H9 (cell line): ENCODE results near the gene KRTAP10-9. TPM values are rescaled to one million over a fixed set of nuclear protein-coding genes. Genes with fewer than 3 reads are reported as not detected.

Source experiments
- DNase-seq: peaks from one replicate; pipeline ENCODE4 v3.0.0-alpha.2; 2017
- H2AFZ ChIP-seq: one replicate; pipeline ENCODE4 v1.6.1; 2013; ENCODE audit warnings: mild to moderate bottlenecking, low read length, control low read depth, moderate library complexity
- H2AK5ac ChIP-seq: 2 replicates; pipeline ENCODE4 v1.6.1; 2013; ENCODE audit warnings: low read length, control low read depth, mixed read lengths; ENCODE audit not compliant: insufficient read length
- H2BK120ac ChIP-seq: one replicate; pipeline ENCODE4 v1.6.1; 2013; ENCODE audit warnings: low read depth, mild to moderate bottlenecking, low read length, control low read depth, inconsistent platforms; ENCODE audit not compliant: poor library complexity, severe bottlenecking
- H2BK12ac ChIP-seq: 2 replicates; pipeline ENCODE4 v1.6.1; 2013; ENCODE audit warnings: low read length, control low read depth, mixed read lengths, low read depth; ENCODE audit not compliant: insufficient read length
- H2BK15ac ChIP-seq: 2 replicates; pipeline ENCODE4 v1.6.1; 2013; ENCODE audit warnings: low read depth, low read length, control low read depth
- H2BK20ac ChIP-seq: one replicate; pipeline ENCODE4 v1.6.1; 2013; ENCODE audit warnings: low read depth, mild to moderate bottlenecking, low read length, control low read depth, inconsistent platforms; ENCODE audit not compliant: poor library complexity, severe bottlenecking
- H2BK5ac ChIP-seq: 2 replicates; pipeline ENCODE4 v1.6.1; 2013; ENCODE audit warnings: low read length, control low read depth, mixed read lengths; ENCODE audit not compliant: insufficient read length
- H3K14ac ChIP-seq: 2 replicates; pipeline ENCODE4 v1.6.1; 2013; ENCODE audit warnings: low read length, control low read depth; ENCODE audit not compliant: insufficient read depth
- H3K18ac ChIP-seq: 2 replicates; pipeline ENCODE4 v1.6.1; 2013; ENCODE audit warnings: low read depth, mild to moderate bottlenecking, mixed read lengths, low read length, control low read depth; ENCODE audit not compliant: insufficient read length
- H3K23ac ChIP-seq: 2 replicates; pipeline ENCODE4 v1.6.1; 2013; ENCODE audit warnings: low read length, control low read depth, mixed read lengths, low read depth; ENCODE audit not compliant: insufficient read length
- H3K23me2 ChIP-seq: 2 replicates; pipeline ENCODE4 v1.6.1; 2013; ENCODE audit warnings: low read depth, mild to moderate bottlenecking, mixed read lengths, low read length, control low read depth; ENCODE audit not compliant: insufficient read length, poor library complexity, severe bottlenecking
- H3K27ac ChIP-seq: 2 replicates; pipeline ENCODE4 v1.5.1; 2013; ENCODE audit warnings: low read length, control low read depth, mixed read lengths, low read depth; ENCODE audit not compliant: insufficient read length
- H3K27me3 ChIP-seq: 2 replicates; pipeline ENCODE4 v1.6.1; 2013; ENCODE audit warnings: low read length, control low read depth, inconsistent platforms; ENCODE audit not compliant: insufficient read depth
- H3K4ac ChIP-seq: 2 replicates; pipeline ENCODE4 v1.6.1; 2013; ENCODE audit warnings: low read depth, mild to moderate bottlenecking, control low read depth, inconsistent platforms, low read length, moderate library complexity
- H3K4me1 ChIP-seq: 2 replicates; pipeline ENCODE4 v1.6.1; 2013; ENCODE audit warnings: low read length, control low read depth, inconsistent platforms; ENCODE audit not compliant: insufficient read depth
- H3K4me2 ChIP-seq: 2 replicates; pipeline ENCODE4 v1.6.1; 2013; ENCODE audit warnings: low read length, control low read depth, mixed read lengths; ENCODE audit not compliant: insufficient read length, insufficient read depth
- H3K56ac ChIP-seq: 2 replicates; pipeline ENCODE4 v1.6.1; 2013; ENCODE audit warnings: low read depth, mild to moderate bottlenecking, mixed read lengths, low read length, control low read depth; ENCODE audit not compliant: insufficient read length
- H3K79me1 ChIP-seq: 2 replicates; pipeline ENCODE4 v1.6.1; 2013; ENCODE audit warnings: low read depth, mild to moderate bottlenecking, moderate library complexity, low read length, control low read depth, inconsistent platforms; ENCODE audit not compliant: insufficient read depth, poor library complexity, severe bottlenecking
- H3K79me2 ChIP-seq: 2 replicates; pipeline ENCODE4 v1.6.1; 2013; ENCODE audit warnings: low read length, control low read depth, inconsistent platforms; ENCODE audit not compliant: insufficient read depth
- H3K9ac ChIP-seq: 2 replicates; pipeline ENCODE4 v1.6.1; 2013; ENCODE audit warnings: low read length, control low read depth, mixed read lengths; ENCODE audit not compliant: insufficient read length; ENCODE audit errors: extremely low read depth
- H3K9me3 ChIP-seq: one replicate; pipeline ENCODE4 v1.6.1; 2013; ENCODE audit warnings: low read depth, low read length, inconsistent platforms; ENCODE audit not compliant: control insufficient read depth
- H3T11ph ChIP-seq: one replicate; pipeline ENCODE4 v1.6.1; 2013; ENCODE audit warnings: mild to moderate bottlenecking, low read length, control low read depth, inconsistent platforms
- H4K20me1 ChIP-seq: one replicate; pipeline ENCODE4 v1.6.1; 2013; ENCODE audit not compliant: control insufficient read depth, insufficient read length, insufficient read depth
- H4K5ac ChIP-seq: 2 replicates; pipeline ENCODE4 v1.6.1; 2013; ENCODE audit warnings: low read depth, mild to moderate bottlenecking, mixed read lengths, low read length, control low read depth; ENCODE audit not compliant: insufficient read length
- H4K8ac ChIP-seq: replicated peaks from 2 replicates; pipeline ENCODE4 v1.6.1; 2013; ENCODE audit warnings: low read length, control low read depth, mixed read lengths, low read depth; ENCODE audit not compliant: insufficient read length
- H4K91ac ChIP-seq: 2 replicates; pipeline ENCODE4 v1.6.1; 2013; ENCODE audit warnings: low read depth, mild to moderate bottlenecking, moderate library complexity, mixed read lengths, low read length, control low read depth; ENCODE audit not compliant: insufficient read length
- H3K27ac Mint-ChIP-seq, 3 experiments: 2 replicates in 2 of 3; 3 replicates in 1 of 3; pipeline ENCODE4 v1.8.0; 2020 to 2021; ENCODE audit warnings: mixed read lengths in 3 of 3, mild to moderate bottlenecking in 1 of 3, moderate library complexity in 1 of 3
- H3K27me3 Mint-ChIP-seq: 2 replicates; pipeline ENCODE4 v1.8.0; 2021; ENCODE audit warnings: low read depth, mild to moderate bottlenecking, moderate library complexity, mixed read lengths
- H3K36me3 Mint-ChIP-seq, 3 experiments: 2 replicates in 2 of 3; 3 replicates in 1 of 3; pipeline ENCODE4 v1.8.0; 2020 to 2021; ENCODE audit warnings: low read depth in 3 of 3, mixed read lengths in 3 of 3; ENCODE audit not compliant: insufficient read depth in 1 of 3
- H3K4me1 Mint-ChIP-seq, 2 experiments: 2 replicates each; pipeline ENCODE4 v1.8.0; 2020; ENCODE audit warnings: mixed read lengths in 2 of 2
- H3K4me3 Mint-ChIP-seq, 2 experiments: 2 replicates in 1 of 2; 3 replicates in 1 of 2; pipeline ENCODE4 v1.8.0; 2020 to 2021; ENCODE audit warnings: mild to moderate bottlenecking in 2 of 2, mixed read lengths in 2 of 2, moderate library complexity in 1 of 2
- H3K9me3 Mint-ChIP-seq, 2 experiments: 2 replicates in 1 of 2; 3 replicates in 1 of 2; pipeline ENCODE4 v1.8.0; 2020; ENCODE audit warnings: mild to moderate bottlenecking in 2 of 2, mixed read lengths in 2 of 2, moderate library complexity in 1 of 2
- CTCF ChIP-seq: fragments of 200-600 bp; sonication (generic); conservative IDR thresholded peaks from 3 replicates; pipeline ENCODE4 v1.8.0; 2021; ENCODE audit warnings: antibody characterized with exemption, mild to moderate bottlenecking
- WGBS: extraction: QIAGEN DNeasy Blood & Tissue Kit; methylation state at CpG from one replicate; pipeline ENCODE4 v1.1.7; 2013; ENCODE audit warnings: missing lambda C conversion rate, low lambda C conversion rate, mixed read lengths; ENCODE audit not compliant: insufficient read length; ENCODE audit errors: extremely low coverage; 5-methylcytosine and 5-hydroxymethylcytosine counted together
- total RNA-seq: library from RNA; stranded (reverse); gene quantifications from 2 replicates; pipeline ENCODE4 v1.2.1, GENCODE V29; 2021

Gene KRTAP10-9
- total RNA-seq, 1 experiment from 2014 or later = not detected

- no peak overlapping the region for H3K4me3 Mint-ChIP-seq
- H3K9me3 Mint-ChIP-seq = peaks cover 15 to 16% of the 10 kb centered on the region in 2 experiments; a peak in 4 of 5 replicates
- H4K8ac ChIP-seq = no peak overlapping the region
- no peaks in the 10 kb centered on the region for H3K9me3 ChIP-seq
- no peak overlapping the region for H4K5ac ChIP-seq
- H3K4ac ChIP-seq = no peak overlapping the region
- no peak overlapping the region for H2AFZ ChIP-seq
- DNase-seq = no peak
- no peak overlapping the region for H3K18ac ChIP-seq
- H3K79me2 ChIP-seq = no peaks in the 10 kb centered on the region
- H2BK12ac ChIP-seq = no peak overlapping the region
- no peak overlapping the region for H3K23ac ChIP-seq
- no peak overlapping the region for H2AK5ac ChIP-seq
- H3K4me1 ChIP-seq = no peaks in the 10 kb centered on the region
- no peak overlapping the region for H2BK20ac ChIP-seq
- H3K27ac Mint-ChIP-seq = no peak overlapping the region
- no CpG with 5 or more reads among the region's 17 CpGs for WGBS
- no peaks in the 10 kb centered on the region for H3K79me1 ChIP-seq
- H2BK5ac ChIP-seq = no peak overlapping the region
- H3K9ac ChIP-seq = no peak overlapping the region
- H4K20me1 ChIP-seq = no peaks in the 10 kb centered on the region
- H4K91ac ChIP-seq = no peak overlapping the region
- TF ChIP-seq CTCF = no peak
- H2BK15ac ChIP-seq = no peak overlapping the region
- no peak overlapping the region for H3K14ac ChIP-seq
- H3K23me2 ChIP-seq = no peaks in the 10 kb centered on the region
- peaks cover 4 to 15% (median 8%) of the 10 kb centered on the region in 3 experiments for H3K36me3 Mint-ChIP-seq
- no peak overlapping the region for H3K56ac ChIP-seq
- H2BK120ac ChIP-seq = no peak overlapping the region
- H3K27me3 ChIP-seq = no peaks in the 10 kb centered on the region
- H3K27ac ChIP-seq = no peak overlapping the region
- peaks cover 22% of the 10 kb centered on the region for H3K27me3 Mint-ChIP-seq
- no peak overlapping the region for H3K4me2 ChIP-seq
- no peak overlapping the region for H3T11ph ChIP-seq
- H3K4me1 Mint-ChIP-seq = peaks cover 8 to 18% of the 10 kb centered on the region in 2 experiments
Observed at GRCh38 chr21:44653656-44654575, 27.0 kb downstream of the KRTAP10-9 start.
